Activated CD4-positive, alpha-beta T cell treated with anti-CD3 and anti-CD28 coated beads, Interleukin-2, amount 10 ng/mL, durations not matched to agents 24 days and 14 days (primary cell): Measurements from ENCODE around the gene PLXNC1. TPM values are rescaled to one million over a fixed set of nuclear protein-coding genes. Genes with fewer than 3 reads are reported as not detected.
A peak's percentile ranks its signal among the peaks of the same experiment; 100 is the strongest.

Experiments used
- DNase-seq: peaks from one replicate; pipeline ENCODE4 v3.0.0; 2022
- H3K27ac Mint-ChIP-seq: one replicate; pipeline ENCODE4 v1.8.0; 2022; ENCODE audit warnings: mild to moderate bottlenecking, mixed read lengths
- H3K27me3 Mint-ChIP-seq: one replicate; pipeline ENCODE4 v1.8.0; 2022; ENCODE audit warnings: mixed read lengths
- H3K36me3 Mint-ChIP-seq: one replicate; pipeline ENCODE4 v1.8.0; 2022; ENCODE audit warnings: low read depth, mild to moderate bottlenecking, mixed read lengths
- H3K4me1 Mint-ChIP-seq: one replicate; pipeline ENCODE4 v1.8.0; 2021; ENCODE audit warnings: mixed read lengths
- H3K4me3 Mint-ChIP-seq: one replicate; pipeline ENCODE4 v1.8.0; 2022; ENCODE audit warnings: mild to moderate bottlenecking, moderate library complexity, mixed read lengths
- H3K9me3 Mint-ChIP-seq: one replicate; pipeline ENCODE4 v1.8.0; 2021; ENCODE audit warnings: mixed read lengths
- intact Hi-C: fragments of 100-400 bp; cut with micrococcal nuclease; formaldehyde crosslinking; loops from one replicate; pipeline ENCODE4 v1.15.1; 2023
- total RNA-seq: library from RNA; stranded (reverse); gene quantifications from 2 replicates; pipeline ENCODE4 v1.2.3, GENCODE V29; 2022

The PLXNC1 gene
- total RNA-seq, 1 donor from 2014 or later, result 16.0 TPM

DNA sequence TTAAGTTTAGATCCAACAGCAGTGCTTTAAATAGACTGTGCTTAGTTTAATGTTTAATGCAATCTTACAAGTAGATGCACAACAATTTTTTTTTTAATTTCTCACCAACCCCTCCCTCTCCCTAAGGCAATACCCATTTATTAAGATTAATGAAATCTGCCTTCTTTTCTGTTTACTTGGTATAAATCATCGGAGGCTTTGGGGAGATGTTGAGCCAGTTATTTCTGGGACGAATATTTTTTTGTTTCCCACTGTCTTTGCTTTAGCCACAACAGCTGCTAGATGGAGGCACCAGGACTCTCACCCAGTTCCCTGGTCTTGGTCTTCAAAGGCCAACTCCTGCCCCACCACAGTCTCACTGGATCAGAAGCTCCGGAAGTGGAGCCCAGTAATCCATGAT lies 113.4 kb downstream of the PLXNC1 start:
- peak overlapping the region; percentile 84 for H3K4me3 Mint-ChIP-seq

DNA sequence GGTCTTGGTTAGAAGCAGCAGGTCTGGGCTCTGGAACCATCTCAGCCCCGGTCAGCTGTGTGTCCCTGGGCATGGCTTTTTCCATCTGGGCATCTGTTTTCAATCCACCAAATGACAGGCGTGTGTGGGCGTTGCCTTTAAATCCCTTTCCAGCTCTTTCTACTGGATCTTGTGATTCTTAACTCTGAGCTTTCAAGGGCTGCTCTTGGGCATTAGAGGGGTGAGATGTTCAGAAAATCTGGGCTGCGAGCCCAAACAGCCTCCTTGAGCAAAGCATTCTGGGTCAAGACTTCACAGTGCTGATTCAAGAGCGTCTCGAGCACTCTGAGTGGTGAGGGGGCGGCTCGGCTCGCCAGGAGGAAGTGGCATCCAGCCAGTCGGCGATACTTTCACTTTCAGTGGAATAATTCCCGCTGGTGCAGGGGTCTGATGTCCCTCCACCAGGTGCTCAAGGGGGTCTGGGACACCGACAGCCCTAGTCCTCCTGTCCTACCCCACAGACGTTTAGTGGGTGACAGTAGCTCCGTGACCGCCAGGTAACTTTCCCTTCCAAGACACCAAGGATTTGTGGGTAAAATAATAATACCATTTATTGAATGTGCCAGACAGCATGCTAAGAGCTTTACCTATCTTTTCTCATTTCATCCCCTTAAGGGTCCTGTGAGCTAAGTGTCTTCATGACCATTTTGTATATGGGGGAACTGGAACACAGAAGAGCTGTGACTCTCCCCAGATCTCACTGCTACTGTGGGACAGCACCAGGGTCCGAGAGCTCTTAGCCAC lies 114.0 kb downstream of the PLXNC1 start:
- intact Hi-C loops, result loop anchor here (1.0 to 5.0 kb wide), 11 partner anchors 18 to 380 kb away; partner anchors contain the start of genes CEP83 and PLXNC1
- peak overlapping the region; percentile 98 for H3K27ac Mint-ChIP-seq
- peak overlapping the region; percentile 84 for H3K4me3 Mint-ChIP-seq
- peaks cover 53% of the 10 kb centered on the region for H3K36me3 Mint-ChIP-seq
- peaks cover 35% of the 10 kb centered on the region for H3K4me1 Mint-ChIP-seq
- H3K27me3 Mint-ChIP-seq, result no peaks in the 10 kb centered on the region
- DNase-seq, result peak; percentile 90
- H3K9me3 Mint-ChIP-seq, result no peaks in the 10 kb centered on the region

More for the DNA sequence above, 113.4 kb downstream of the PLXNC1 start:
- intact Hi-C loops, result loop anchor here (2.0 to 5.0 kb wide), 8 partner anchors 17 to 381 kb away; partner anchors contain the start of gene CEP83
- no peak for DNase-seq
- Mint-ChIP-seq H3K27me3 (no peaks in the 10 kb centered on the region), H3K36me3 (peaks cover 53% of the 10 kb centered on the region), H3K4me1 (peaks cover 32% of the 10 kb centered on the region), H3K9me3 (no peaks in the 10 kb centered on the region), H3K27ac (peak overlapping the region; percentile 98)

DNA sequence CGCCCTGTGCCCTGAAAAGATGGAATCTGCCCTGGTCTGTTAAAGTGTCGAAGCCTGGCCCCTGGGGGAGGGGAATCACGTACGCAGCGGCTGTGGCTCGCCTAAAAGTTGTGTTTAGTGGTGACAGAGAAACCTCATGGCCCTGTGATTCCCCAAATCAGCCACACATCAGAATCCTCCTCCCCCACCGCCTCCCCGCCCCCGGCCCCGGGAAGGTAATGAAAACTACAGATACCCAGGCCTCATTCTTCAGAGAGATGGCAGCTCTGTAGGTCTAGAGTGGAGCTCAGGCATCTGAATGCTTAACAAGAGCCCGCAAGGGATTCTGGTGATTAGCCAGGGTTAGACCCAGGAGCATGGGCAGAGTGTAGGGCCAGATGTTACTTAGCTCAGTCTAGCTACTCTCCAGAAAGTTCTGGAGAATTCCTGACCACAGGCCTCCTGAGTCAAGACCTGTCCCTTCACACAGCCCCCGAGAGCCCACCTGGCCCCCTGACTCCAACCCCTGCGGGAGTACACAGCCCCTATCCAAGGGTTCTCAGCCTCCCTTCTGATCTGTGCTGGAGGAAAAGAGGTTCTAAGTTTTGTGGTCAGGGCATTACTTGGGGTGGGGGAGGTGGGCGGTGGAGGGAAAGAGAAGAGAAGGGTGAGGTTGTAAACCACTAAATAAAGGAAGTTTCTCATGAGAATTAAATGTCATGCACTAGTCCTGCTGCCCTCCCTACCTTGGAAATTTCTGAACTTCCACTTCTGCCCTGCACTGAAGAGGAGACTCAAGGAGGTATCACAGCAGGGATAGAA lies 114.8 kb downstream of the PLXNC1 start:
- H3K27ac Mint-ChIP-seq, result peak overlapping the region; percentile 98
- H3K9me3 Mint-ChIP-seq, result no peaks in the 10 kb centered on the region
- H3K4me3 Mint-ChIP-seq, result peak overlapping the region; percentile 84
- H3K36me3 Mint-ChIP-seq, result peaks cover 59% of the 10 kb centered on the region
- DNase-seq, result peak; percentile 89
- peaks cover 40% of the 10 kb centered on the region for H3K4me1 Mint-ChIP-seq
- H3K27me3 Mint-ChIP-seq, result no peaks in the 10 kb centered on the region
- intact Hi-C loops, result loop anchor here (1.0 to 5.0 kb wide), 11 partner anchors 18 to 379 kb away; partner anchors contain the start of genes CEP83 and PLXNC1

- intact Hi-C loops, result loop anchor here (1.0 to 5.0 kb wide), 11 partner anchors 19 to 378 kb away; partner anchors contain the start of genes CEP83 and PLXNC1
- Mint-ChIP-seq H3K4me1 (peaks cover 43% of the 10 kb centered on the region), H3K27me3 (no peaks in the 10 kb centered on the region), H3K9me3 (no peaks in the 10 kb centered on the region), H3K36me3 (peaks cover 62% of the 10 kb centered on the region), H3K4me3 (peak overlapping the region; percentile 84), H3K27ac (peak overlapping the region; percentile 98)
- no peak for DNase-seq
These were observed 115.7 kb downstream of the PLXNC1 start for GRCh38 chr12:94263905-94264561.

GRCh38 chr12:94264736-94265485 lies 116.5 kb downstream of the PLXNC1 start:
- peaks cover 50% of the 10 kb centered on the region for H3K4me1 Mint-ChIP-seq
- H3K27me3 Mint-ChIP-seq, result no peaks in the 10 kb centered on the region

DNA sequence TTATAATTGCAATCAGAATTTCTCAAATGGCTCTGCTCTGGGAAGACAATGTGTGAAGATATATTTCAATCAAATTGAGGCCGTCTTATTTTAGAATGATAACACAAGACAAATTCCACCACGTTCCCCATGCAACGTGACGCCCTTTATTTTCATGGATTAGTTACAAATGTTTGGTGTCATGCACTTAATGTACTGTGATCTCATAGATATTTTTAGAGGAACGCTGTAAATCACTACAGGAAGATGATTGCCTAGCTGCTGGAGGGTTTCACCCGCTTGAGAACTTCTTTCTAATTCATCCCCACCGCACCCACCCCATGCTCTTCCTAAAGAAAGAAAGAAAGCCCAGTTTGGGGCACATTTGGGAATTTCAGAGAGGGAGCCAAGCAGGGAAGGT lies 117.2 kb downstream of the PLXNC1 start:
- intact Hi-C loops, result no loop called here
- no peak overlapping the region for H3K27ac Mint-ChIP-seq
- peaks cover 55% of the 10 kb centered on the region for H3K4me1 Mint-ChIP-seq
- no peak for DNase-seq
- no peaks in the 10 kb centered on the region for H3K9me3 Mint-ChIP-seq
- H3K4me3 Mint-ChIP-seq, result no peak overlapping the region
- H3K36me3 Mint-ChIP-seq, result peaks cover 59% of the 10 kb centered on the region
- H3K27me3 Mint-ChIP-seq, result no peaks in the 10 kb centered on the region

More at GRCh38 chr12:94264736-94265485, 116.5 kb downstream of the PLXNC1 start:
- intact Hi-C loops, result loop anchor here (5.0 kb wide), 2 partner anchors 162 to 377 kb away; no protein-coding TSS in a partner anchor
- Mint-ChIP-seq H3K27ac (no peak overlapping the region), H3K36me3 (peaks cover 62% of the 10 kb centered on the region), H3K4me3 (no peak overlapping the region), H3K9me3 (no peaks in the 10 kb centered on the region)
- DNase-seq, result no peak

- H3K27me3 Mint-ChIP-seq, result no peaks in the 10 kb centered on the region
- peaks cover 59% of the 10 kb centered on the region for H3K4me1 Mint-ChIP-seq
- intact Hi-C loops, result no loop called here
- no peak for DNase-seq
- H3K9me3 Mint-ChIP-seq, result no peaks in the 10 kb centered on the region
- H3K4me3 Mint-ChIP-seq, result no peak overlapping the region
- peaks cover 53% of the 10 kb centered on the region for H3K36me3 Mint-ChIP-seq
- no peak overlapping the region for H3K27ac Mint-ChIP-seq
These were observed 117.8 kb downstream of the PLXNC1 start for GRCh38 chr12:94265966-94266745.

DNA sequence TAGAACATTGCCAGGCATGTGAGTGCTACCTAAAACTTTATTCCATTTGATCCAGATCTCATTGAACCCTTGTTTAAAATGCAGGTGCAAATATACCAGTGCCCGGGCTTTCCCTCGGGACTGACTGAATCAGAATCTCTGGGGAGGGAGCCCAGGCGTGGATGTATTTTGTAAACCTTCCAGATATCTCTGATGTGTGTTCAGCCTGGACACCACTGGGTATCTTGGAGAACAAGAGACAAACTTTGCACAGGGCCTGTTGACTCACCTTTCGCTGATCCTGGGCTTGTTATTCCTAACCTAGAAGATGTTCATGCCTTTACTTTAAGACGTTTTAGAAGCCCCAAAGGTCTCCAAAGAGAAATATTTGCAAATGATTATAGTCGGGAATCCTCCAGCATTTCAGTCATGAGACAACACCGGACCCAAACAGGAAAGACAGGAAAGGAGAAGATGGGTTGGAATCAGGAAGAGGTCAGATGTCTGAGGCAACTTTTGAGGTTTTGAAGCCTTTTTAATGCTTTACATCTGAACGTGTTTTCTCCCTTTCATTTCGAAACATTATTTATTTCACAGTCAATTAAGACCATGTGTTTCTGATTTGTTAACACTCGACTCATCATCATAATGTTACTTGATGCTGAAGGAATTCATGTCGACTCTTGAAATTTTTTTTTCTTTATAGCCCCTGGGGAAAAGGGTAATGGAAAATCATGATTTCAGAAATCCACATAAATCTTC lies 118.6 kb downstream of the PLXNC1 start:
- Mint-ChIP-seq H3K4me3 (no peak overlapping the region), H3K4me1 (peaks cover 64% of the 10 kb centered on the region), H3K27ac (no peak overlapping the region), H3K36me3 (peaks cover 54% of the 10 kb centered on the region), H3K27me3 (no peaks in the 10 kb centered on the region), H3K9me3 (no peaks in the 10 kb centered on the region)
- intact Hi-C loops, result no loop called here
- no peak for DNase-seq

DNA sequence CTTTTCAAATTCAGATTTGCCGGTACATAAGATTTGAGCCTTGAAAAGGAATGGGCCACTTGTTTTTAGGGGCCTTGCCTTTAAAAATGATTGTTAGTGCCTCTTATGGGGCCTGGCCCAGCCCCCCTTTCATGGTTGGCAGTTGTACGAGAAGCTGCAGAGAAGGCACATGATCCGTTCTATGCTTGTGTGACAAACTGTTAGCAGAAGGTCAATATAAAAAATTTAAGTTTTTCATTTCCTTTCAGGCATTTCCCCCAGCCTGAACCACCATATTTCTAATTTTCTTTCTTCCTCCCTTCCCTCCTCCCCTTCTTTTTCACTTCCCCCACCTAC lies 119.1 kb downstream of the PLXNC1 start:
- no peak for DNase-seq
- peaks cover 54% of the 10 kb centered on the region for H3K36me3 Mint-ChIP-seq
- intact Hi-C loops, result no loop called here
- no peak overlapping the region for H3K4me3 Mint-ChIP-seq
- H3K9me3 Mint-ChIP-seq, result no peaks in the 10 kb centered on the region
- H3K4me1 Mint-ChIP-seq, result peaks cover 61% of the 10 kb centered on the region
- no peak overlapping the region for H3K27ac Mint-ChIP-seq
- H3K27me3 Mint-ChIP-seq, result no peaks in the 10 kb centered on the region

DNA sequence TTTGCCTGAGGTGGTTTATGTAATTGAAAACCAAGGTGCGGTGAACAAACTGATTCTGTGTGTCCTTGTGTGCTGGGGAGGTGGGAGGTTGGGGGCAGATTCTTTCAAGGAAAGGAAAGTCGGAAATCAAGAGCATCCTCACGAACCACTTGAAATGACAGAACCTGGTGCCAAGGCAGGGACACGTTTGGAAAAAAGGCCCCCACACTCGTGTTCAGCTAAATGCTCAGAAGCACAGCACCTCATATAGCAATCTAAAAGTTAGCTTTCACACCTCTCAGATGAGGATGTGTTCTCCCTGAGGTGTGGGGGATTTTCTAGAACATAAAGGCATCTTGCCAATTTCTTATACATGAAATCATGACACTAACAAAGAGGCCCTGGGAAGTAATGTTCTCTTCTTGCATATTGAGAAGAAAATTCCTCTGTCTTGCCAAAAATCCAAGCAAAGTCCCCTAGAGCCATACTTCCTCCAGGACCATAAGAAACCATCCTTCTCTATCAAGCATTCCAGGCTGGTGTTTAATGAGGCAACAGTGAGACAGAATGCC lies 119.6 kb downstream of the PLXNC1 start:
- no peak overlapping the region for H3K4me3 Mint-ChIP-seq
- no peaks in the 10 kb centered on the region for H3K27me3 Mint-ChIP-seq
- no peak for DNase-seq
- no peaks in the 10 kb centered on the region for H3K9me3 Mint-ChIP-seq
- peaks cover 55% of the 10 kb centered on the region for H3K36me3 Mint-ChIP-seq
- H3K27ac Mint-ChIP-seq, result no peak overlapping the region
- intact Hi-C loops, result no loop called here
- H3K4me1 Mint-ChIP-seq, result peaks cover 56% of the 10 kb centered on the region

- H3K36me3 Mint-ChIP-seq, result peaks cover 53% of the 10 kb centered on the region
- intact Hi-C loops, result loop anchor here (1.0 kb wide), 3 partner anchors 36 to 61 kb away; no protein-coding TSS in a partner anchor
- peaks cover 45% of the 10 kb centered on the region for H3K4me1 Mint-ChIP-seq
- no peak for DNase-seq
- peak overlapping the region; percentile 65 for H3K27ac Mint-ChIP-seq
- no peaks in the 10 kb centered on the region for H3K9me3 Mint-ChIP-seq
- H3K27me3 Mint-ChIP-seq, result no peaks in the 10 kb centered on the region
- peak overlapping the region; percentile 6 for H3K4me3 Mint-ChIP-seq
These were observed 121.1 kb downstream of the PLXNC1 start for GRCh38 chr12:94269316-94269999.
